Endothelial cell of umbilical vein (primary cell): Measurements from ENCODE around the gene ZNF423. TPM values are rescaled to one million over a fixed set of nuclear protein-coding genes. Genes with fewer than 3 reads are reported as not detected.

Experiments
- BruUV-seq: library from RNA; stranded (reverse); fragments of 400-500 nt; replicated peaks from 2 replicates; lab custom pipeline; 2021; lab: Mats Ljungman, UMichigan
- CTCF ChIA-PET: fragments of 300-600, 350-600 bp; sonication (Branson Sonifier 250); formaldehyde crosslinking; loops from one replicate; lab custom pipeline; 2021; ENCODE audit warnings: antibody characterized with exemption, inconsistent platforms; lab: Charles Lee
- POLR2A ChIA-PET: fragments of 300-600, 350-600 bp; sonication (Branson Sonifier 250); formaldehyde crosslinking; loops from one replicate; lab custom pipeline; 2021; ENCODE audit warnings: antibody characterized with exemption, inconsistent platforms; lab: Charles Lee
- DNase-seq: peaks from one replicate; pipeline ENCODE4 v3.0.0-alpha.2; 2011; ENCODE audit warnings: low read depth, low spot score
- FAIRE-seq: peaks from 2 replicates; lab custom pipeline; 2011; peaks lifted over from hg19 to GRCh38; lab: Jason Lieb, UNC
- H2AFZ ChIP-seq: 2 replicates; pipeline ENCODE4 v1.6.0; 2012; ENCODE audit warnings: low read depth, low read length, control low read depth, inconsistent platforms
- H3K27ac ChIP-seq: 2 replicates; pipeline ENCODE4 v1.5.1; 2011; ENCODE audit warnings: low read depth, mild to moderate bottlenecking, control low read depth, low read length, moderate library complexity; ENCODE audit not compliant: insufficient read depth
- H3K27me3 ChIP-seq, 2 experiments: 2 replicates each; pipeline versions ENCODE4 v1.6.0 to v1.6.1; 2011; ENCODE audit warnings: low read length in 2 of 2, mixed read lengths in 1 of 2; ENCODE audit not compliant: control insufficient read depth in 2 of 2, insufficient read depth in 2 of 2
- H3K36me3 ChIP-seq, 2 experiments: 2 replicates in 1 of 2; 3 replicates in 1 of 2; pipeline ENCODE4 v1.5.1; 2011; ENCODE audit warnings: low read length in 2 of 2, mild to moderate bottlenecking in 1 of 2, moderate library complexity in 1 of 2; ENCODE audit not compliant: control insufficient read depth in 2 of 2, insufficient read depth in 2 of 2; ENCODE audit errors: extremely low read depth in 1 of 2
- H3K4me1 ChIP-seq: 3 replicates; pipeline ENCODE4 v1.5.1; 2011; ENCODE audit warnings: mild to moderate bottlenecking, low read length; ENCODE audit not compliant: control insufficient read depth, insufficient read depth; ENCODE audit errors: extremely low read depth
- H3K4me2 ChIP-seq: 2 replicates; pipeline ENCODE4 v1.6.1; 2011; ENCODE audit warnings: low read length, control low read depth, mixed read lengths; ENCODE audit not compliant: insufficient read depth
- H3K4me3 ChIP-seq, 3 experiments: fragments of 200-600 bp in 1 of 3; sonication (generic), shearing (Covaris generic) in 1 of 3; replicated peaks in 1 of 3; 2 replicates each; pipeline ENCODE4 v1.5.1; 2011 to 2016; ENCODE audit warnings: control low read depth in 3 of 3, low read length in 3 of 3, mild to moderate bottlenecking in 2 of 3, inconsistent platforms in 1 of 3, low read depth in 1 of 3, moderate library complexity in 1 of 3; ENCODE audit not compliant: insufficient read depth in 1 of 3
- H3K79me2 ChIP-seq: 2 replicates; pipeline ENCODE4 v1.6.0; 2012; ENCODE audit warnings: low read length, inconsistent platforms; ENCODE audit not compliant: control insufficient read depth, insufficient read depth
- H3K9ac ChIP-seq: replicated peaks from 2 replicates; pipeline ENCODE3; 2011; ENCODE audit warnings: low read length, control low read depth; ENCODE audit not compliant: insufficient read depth; ENCODE audit errors: extremely low read depth
- H3K9me1 ChIP-seq: replicated peaks from 3 replicates; pipeline ENCODE4 v1.6.0; 2011; ENCODE audit warnings: mild to moderate bottlenecking, low read length; ENCODE audit not compliant: control insufficient read depth, insufficient read depth; ENCODE audit errors: extremely low read depth
- H3K9me3 ChIP-seq: replicated peaks from 2 replicates; pipeline ENCODE4 v1.5.1; 2012; ENCODE audit warnings: low read length, inconsistent platforms; ENCODE audit not compliant: control insufficient read depth, insufficient read depth
- H4K20me1 ChIP-seq: replicated peaks from 2 replicates; pipeline ENCODE3; 2011; ENCODE audit warnings: mild to moderate bottlenecking, low read length; ENCODE audit not compliant: control insufficient read depth, insufficient read depth; ENCODE audit errors: extremely low read depth
- EZH2 ChIP-seq: IDR thresholded peaks from 2 replicates; pipeline ENCODE4 v1.6.1; 2012; ENCODE audit warnings: borderline replicate concordance, low read depth, mild to moderate bottlenecking, moderate library complexity, low read length, inconsistent platforms; ENCODE audit not compliant: severe bottlenecking
- FOS ChIP-seq: IDR thresholded peaks from 2 replicates; pipeline ENCODE4 v1.6.1; 2011; ENCODE audit warnings: mild to moderate bottlenecking, low read length, moderate library complexity, borderline replicate concordance; ENCODE audit not compliant: insufficient read depth
- GATA2 ChIP-seq: IDR thresholded peaks from 2 replicates; pipeline ENCODE4 v1.7.0; 2011; ENCODE audit warnings: low read depth, mild to moderate bottlenecking, moderate library complexity, mixed read lengths, low read length; ENCODE audit not compliant: insufficient read length, insufficient read depth
- JUN ChIP-seq: IDR thresholded peaks from 2 replicates; pipeline ENCODE4 v1.6.1; 2011; ENCODE audit warnings: borderline replicate concordance, low read depth; ENCODE audit not compliant: insufficient read length, insufficient read depth
- MYC ChIP-seq: IDR thresholded peaks from one replicate; pipeline ENCODE4 v1.6.1; 2011; ENCODE audit warnings: mild to moderate bottlenecking, low read depth, low read length
- POLR2A ChIP-seq: IDR thresholded peaks from 2 replicates; pipeline ENCODE4 v1.6.1; 2012; ENCODE audit warnings: low read depth, mild to moderate bottlenecking, control low read depth, low read length
- POLR2AphosphoS5 ChIP-seq: IDR thresholded peaks from 2 replicates; pipeline ENCODE4 v1.6.1; 2012; ENCODE audit warnings: low read depth, mild to moderate bottlenecking, control low read depth, low read length, moderate library complexity; ENCODE audit not compliant: insufficient read depth
- dilution Hi-C: fragments of 300-500 bp; cut with MboI; formaldehyde crosslinking; loops from one replicate; pipeline ENCODE4 v1.15.0; 2019; ENCODE audit warnings: low sequenced_read_pairs; ENCODE audit not compliant: extremely low pct_ligation_motif_present
- intact Hi-C: fragments of 100-400 bp; cut with micrococcal nuclease; formaldehyde crosslinking; loops from one replicate; pipeline ENCODE4 v1.10.0; 2022
- polyA plus RNA-seq, 4 experiments: library from polyadenylated mRNA; depleted of rRNA in 3 of 4; stranded (reverse) in 3 of 4; unstranded in 1 of 4; fragments of >200 nt; gene quantifications; 2 replicates each; pipeline versions ENCODE4 v1.2.1 to v1.2.3, GENCODE V29; 2011 to 2012; ENCODE audit warnings: missing spikeins in 1 of 4
- total RNA-seq: library from RNA; stranded (reverse); gene quantifications from 2 replicates; pipeline ENCODE4 v1.2.3, GENCODE V29; 2021
- TF ChIP-seq, protein P1 (sequence below), 2 donors: IDR thresholded peaks; 1 replicate in 1 of 2; 2 replicates in 1 of 2; pipeline ENCODE4 v1.5.1; 2011; ENCODE audit warnings: low read length in 2 of 2, mild to moderate bottlenecking in 2 of 2, moderate library complexity in 2 of 2, control low read depth in 1 of 2, inconsistent platforms in 1 of 2, low read depth in 1 of 2; ENCODE audit not compliant: insufficient read depth in 1 of 2; ENCODE audit errors: extremely low read depth in 1 of 2
- TF ChIP-seq, protein P2 (sequence below): IDR thresholded peaks from 2 replicates; pipeline ENCODE4 v1.6.1; 2011; ENCODE audit not compliant: insufficient read depth, insufficient read length

Gene ZNF423
- total and polyA plus RNA-seq, 2 donors (not counting 3 experiments of a cell fraction or from before 2014, with no cell fraction given) = 2.2 to 8.1 TPM

DNA sequence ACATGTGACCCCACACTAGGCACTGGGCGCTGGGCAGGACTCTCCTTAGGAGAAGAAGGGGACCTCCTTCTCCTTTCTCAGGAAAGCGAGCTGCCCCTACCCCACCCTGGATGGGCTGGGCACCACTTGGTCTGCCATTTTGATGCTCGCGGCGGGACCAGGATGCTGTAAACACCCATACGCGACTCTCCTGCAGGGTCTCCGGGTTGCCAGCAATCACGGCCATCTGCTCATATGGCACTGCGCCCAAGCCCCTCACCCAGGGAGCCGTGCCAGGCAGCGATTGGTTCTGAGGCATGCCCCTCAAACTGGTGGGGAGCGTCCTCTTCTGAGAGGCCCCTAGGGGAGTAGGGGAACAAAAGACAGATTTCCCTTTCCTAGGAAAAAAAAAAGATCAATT lies 383.3 kb downstream of the ZNF423 start:
- Histone ChIP-seq H3K4me3 (no peak overlapping the region), H3K4me1 (no peaks in the 10 kb centered on the region), H3K27ac (no peak overlapping the region), H3K79me2 (no peaks in the 10 kb centered on the region), H3K4me2 (no peak overlapping the region), H3K9me3 (no peaks in the 10 kb centered on the region), H4K20me1 (no peaks in the 10 kb centered on the region), H2AFZ (no peak overlapping the region), H3K9me1 (no peaks in the 10 kb centered on the region), H3K36me3 (no peaks in the 10 kb centered on the region), H3K27me3 (no peaks in the 10 kb centered on the region), H3K9ac (no peak overlapping the region)
- intact Hi-C loops (no loop called here), dilution Hi-C loops (no loop called here)
- POLR2A ChIA-PET = no interaction called here
- no peak for DNase-seq
- CTCF ChIA-PET = no interaction called here
- TF ChIP-seq EZH2 (no peak), FOS (no peak), JUN (no peak), POLR2AphosphoS5 (no peak), MYC (no peak), GATA2 (no peak), POLR2A (no peak)
- TF ChIP-seq, protein P1, sequence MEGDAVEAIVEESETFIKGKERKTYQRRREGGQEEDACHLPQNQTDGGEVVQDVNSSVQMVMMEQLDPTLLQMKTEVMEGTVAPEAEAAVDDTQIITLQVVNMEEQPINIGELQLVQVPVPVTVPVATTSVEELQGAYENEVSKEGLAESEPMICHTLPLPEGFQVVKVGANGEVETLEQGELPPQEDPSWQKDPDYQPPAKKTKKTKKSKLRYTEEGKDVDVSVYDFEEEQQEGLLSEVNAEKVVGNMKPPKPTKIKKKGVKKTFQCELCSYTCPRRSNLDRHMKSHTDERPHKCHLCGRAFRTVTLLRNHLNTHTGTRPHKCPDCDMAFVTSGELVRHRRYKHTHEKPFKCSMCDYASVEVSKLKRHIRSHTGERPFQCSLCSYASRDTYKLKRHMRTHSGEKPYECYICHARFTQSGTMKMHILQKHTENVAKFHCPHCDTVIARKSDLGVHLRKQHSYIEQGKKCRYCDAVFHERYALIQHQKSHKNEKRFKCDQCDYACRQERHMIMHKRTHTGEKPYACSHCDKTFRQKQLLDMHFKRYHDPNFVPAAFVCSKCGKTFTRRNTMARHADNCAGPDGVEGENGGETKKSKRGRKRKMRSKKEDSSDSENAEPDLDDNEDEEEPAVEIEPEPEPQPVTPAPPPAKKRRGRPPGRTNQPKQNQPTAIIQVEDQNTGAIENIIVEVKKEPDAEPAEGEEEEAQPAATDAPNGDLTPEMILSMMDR (IDR thresholded peaks at IDR 0.05; ENCODE audit: extremely low read depth in 1 of 2, insufficient read depth in 1 of 2, low read depth in 1 of 2, low read length in 2 of 2) = no peak
- TF ChIP-seq, protein P2, sequence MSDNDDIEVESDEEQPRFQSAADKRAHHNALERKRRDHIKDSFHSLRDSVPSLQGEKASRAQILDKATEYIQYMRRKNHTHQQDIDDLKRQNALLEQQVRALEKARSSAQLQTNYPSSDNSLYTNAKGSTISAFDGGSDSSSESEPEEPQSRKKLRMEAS = no peak
- BruUV-seq = no TSS peak
- no peak for FAIRE-seq
